Measurements from ENCODE around the gene ABLIM2.

GRCh38 chr4:7944599-7945220 lies 213.9 kb downstream of the ABLIM2 start:
- no peak for TF ChIP-seq CTCF (IDR thresholded peaks at IDR 0.05; ENCODE audit: poor library complexity, severe bottlenecking)
- TF ChIP-seq EZH2 (IDR thresholded peaks at IDR 0.05; ENCODE audit: borderline replicate concordance, insufficient read depth, low read length, poor library complexity, severe bottlenecking): no peak
- no peak for TF ChIP-seq TAF1 (IDR thresholded peaks at IDR 0.05; ENCODE audit: low read depth)
- TF ChIP-seq POLR2AphosphoS5 (IDR thresholded peaks at IDR 0.05): no peak

Measured in neural cell (in vitro differentiated cells).